GM19397 (cell line): ENCODE measurements around the gene CACNA1S.

Experiments
- ATAC-seq: cut with Tn5 transposase; IDR thresholded peaks from one replicate; pipeline ENCODE4 v1.9.1; 2021; ENCODE audit warnings: mild to moderate bottlenecking, moderate library complexity; ENCODE audit not compliant: unreplicated experiment

CACNA1S gene

GRCh38 chr1:201119206-201120197 lies 7.3 kb upstream of the CACNA1S start:
- ATAC-seq, result no peak

- no peak for ATAC-seq
Measured at GRCh38 chr1:201116091-201116490, 3.9 kb upstream of the CACNA1S start.

- no peak for ATAC-seq
Measured at GRCh38 chr1:201115390-201115937, 3.2 kb upstream of the CACNA1S start.

GRCh38 chr1:201114245-201115131 lies 2.3 kb upstream of the CACNA1S start:
- peak; percentile 82 for ATAC-seq

GRCh38 chr1:201113451-201114244 lies 1.4 kb upstream of the CACNA1S start:
- no peak for ATAC-seq

- no peak for ATAC-seq
Measured at GRCh38 chr1:201112926-201113325, 700 bp upstream of the CACNA1S start.

GRCh38 chr1:201111672-201112071 lies 554 bp downstream of the CACNA1S start:
- ATAC-seq, result no peak

- no peak for ATAC-seq
Measured at GRCh38 chr1:201111156-201111555, 1.1 kb downstream of the CACNA1S start.

- ATAC-seq, result no peak
Measured at GRCh38 chr1:201110616-201111015, 1.6 kb downstream of the CACNA1S start.

- ATAC-seq, result no peak
Measured at GRCh38 chr1:201110138-201110537, 2.1 kb downstream of the CACNA1S start.

GRCh38 chr1:201109651-201110050 lies 2.6 kb downstream of the CACNA1S start:
- no peak for ATAC-seq

GRCh38 chr1:201108614-201109013 lies 3.6 kb downstream of the CACNA1S start:
- no peak for ATAC-seq

GRCh38 chr1:201105688-201106087 lies 6.5 kb downstream of the CACNA1S start:
- ATAC-seq, result no peak

- no peak for ATAC-seq
Measured at GRCh38 chr1:201104141-201104540, 8.1 kb downstream of the CACNA1S start.

- no peak for ATAC-seq
Measured at GRCh38 chr1:201103666-201104065, 8.6 kb downstream of the CACNA1S start.

GRCh38 chr1:201100169-201100930 lies 11.9 kb downstream of the CACNA1S start:
- no peak for ATAC-seq

GRCh38 chr1:201098992-201099677 lies 13.1 kb downstream of the CACNA1S start:
- no peak for ATAC-seq

GRCh38 chr1:201096977-201097856 lies 15.0 kb downstream of the CACNA1S start:
- no peak for ATAC-seq
